AG04449 (cell line): ENCODE measurements around the gene TMED6.

ENCODE experiments used
- CTCF ChIA-PET: fragments of 350-600 bp; formaldehyde crosslinking; extraction: SDS; loops from one replicate; lab custom pipeline; 2021; ENCODE audit warnings: antibody characterized with exemption; lab: Yijun Ruan, JAX
- POLR2A ChIA-PET: fragments of 400-600, 350-600 bp; formaldehyde crosslinking; extraction: SDS; loops from one replicate; lab custom pipeline; 2020; ENCODE audit warnings: antibody characterized with exemption, inconsistent platforms; lab: Yijun Ruan, JAX
- DNase-seq: peaks from one replicate; pipeline ENCODE4 v3.0.0-alpha.2; 2010; ENCODE audit warnings: low read depth, low spot score
- H3K4me3 ChIP-seq: 2 replicates; pipeline ENCODE4 v1.5.1; 2011; ENCODE audit warnings: low read depth, mild to moderate bottlenecking, control low read depth, low read length
- CTCF ChIP-seq: IDR thresholded peaks from one replicate; pipeline ENCODE4 v1.5.1; 2011; ENCODE audit warnings: mild to moderate bottlenecking, moderate library complexity, low read length, control low read depth, inconsistent platforms; ENCODE audit not compliant: insufficient read depth; ENCODE audit errors: missing control alignments

Gene TMED6

GRCh38 chr16:69351309-69352027, at the start of gene TMED6:
Gene TMED6, minus strand, starts transcription at chr16:69351786. Its CDS starts 33 bp downstream, at chr16:69351753.
- H3K4me3 ChIP-seq: no peak within 1 kb of the TSS
- CTCF ChIA-PET: interaction anchor here (1.9 kb wide), 1 partner anchor 10 kb away, joined by 6 read pairs; no protein-coding TSS in a partner anchor
- POLR2A ChIA-PET: no interaction called here
- no peak for DNase-seq
- no peak for TF ChIP-seq CTCF

GRCh38 chr16:69399361-69399760, 47.8 kb upstream of the TMED6 start:
- CTCF ChIA-PET: interaction anchor here (0.7 to 7.9 kb wide), 11 partner anchors 10 to 355 kb away, joined by 3 to 154 read pairs (median 5); partner anchors contain the start of genes CYB5B and NOB1
- no peak for DNase-seq
- POLR2A ChIA-PET: no interaction called here
- TF ChIP-seq CTCF: no peak
- H3K4me3 ChIP-seq: no peak overlapping the region

GRCh38 chr16:69397821-69398521, 46.4 kb upstream of the TMED6 start:
- peak; percentile 64 for TF ChIP-seq CTCF
- ChIA-PET CTCF (interaction anchor here (0.6 to 7.9 kb wide), 39 partner anchors 8 to 363 kb away, joined by 3 to 154 read pairs (median 5); partner anchors contain the start of genes CYB5B, NOB1, NQO1 and TERF2), POLR2A (interaction anchor here (0.5 kb wide), 1 partner anchor 153 kb away, joined by 3 read pairs; no protein-coding TSS in a partner anchor)
- peak; percentile 34 for DNase-seq
- H3K4me3 ChIP-seq: no peak overlapping the region

GRCh38 chr16:69396187-69397061, 44.8 kb upstream of the TMED6 start:
- peak overlapping the region; percentile 6 for H3K4me3 ChIP-seq
- POLR2A ChIA-PET: interaction anchor here (0.7 to 1.3 kb wide), 4 partner anchors 8 to 330 kb away, joined by 3 to 5 read pairs (median 4); partner anchors contain the start of gene NQO1
- peak; percentile 86 for DNase-seq

GRCh38 chr16:69395859-69396186, 44.2 kb upstream of the TMED6 start:
- TF ChIP-seq CTCF: no peak
- no peak for DNase-seq
- no peak overlapping the region for H3K4me3 ChIP-seq
- POLR2A ChIA-PET: interaction anchor here (0.7 to 1.3 kb wide), 4 partner anchors 8 to 331 kb away, joined by 3 to 5 read pairs (median 4); partner anchors contain the start of gene NQO1
- CTCF ChIA-PET: interaction anchor here (0.8 to 7.9 kb wide), 74 partner anchors 9 to 453 kb away, joined by 3 to 154 read pairs (median 5); partner anchors contain the start of genes CYB5B, NOB1, TERF2 and WWP2

More at GRCh38 chr16:69396187-69397061, 44.8 kb upstream of the TMED6 start:
- CTCF ChIA-PET: interaction anchor here (0.7 to 7.9 kb wide), 79 partner anchors 8 to 453 kb away, joined by 3 to 154 read pairs (median 5); partner anchors contain the start of genes CYB5B, NOB1, TERF2 and WWP2
- peak; percentile 30 for TF ChIP-seq CTCF
